Loucy (cell line): ENCODE data around the gene FANCC.

Source experiments
- H2AFZ ChIP-seq: fragments of 200-600 bp; sonication (generic); 2 replicates; pipeline ENCODE4 v1.6.0; 2016; ENCODE audit warnings: antibody characterized with exemption, mild to moderate bottlenecking, low read length, moderate library complexity
- H3F3A ChIP-seq: fragments of 200-600 bp; 2 replicates; pipeline ENCODE4 v1.6.0; 2016; ENCODE audit warnings: antibody characterized with exemption, low read depth, mild to moderate bottlenecking
- H3K27me3 ChIP-seq: fragments of 200-600 bp; sonication (generic); 2 replicates; pipeline ENCODE4 v1.6.1; 2014; ENCODE audit warnings: low read length, mild to moderate bottlenecking; ENCODE audit not compliant: insufficient read depth, poor library complexity, severe bottlenecking
- H3K36me3 ChIP-seq: fragments of 200-600 bp; sonication (generic); 2 replicates; pipeline ENCODE4 v1.6.1; 2016; ENCODE audit warnings: low read length; ENCODE audit not compliant: insufficient read depth
- H3K4me1 ChIP-seq: fragments of 200-600 bp; sonication (generic); 2 replicates; pipeline ENCODE4 v1.5.1; 2014; ENCODE audit warnings: low read length, mild to moderate bottlenecking; ENCODE audit not compliant: insufficient read depth, poor library complexity, severe bottlenecking
- H3K4me2 ChIP-seq: fragments of 200-600 bp; sonication (generic); 2 replicates; pipeline ENCODE4 v1.6.0; 2014; ENCODE audit warnings: antibody characterized with exemption, low read length, low read depth, mild to moderate bottlenecking; ENCODE audit not compliant: poor library complexity, severe bottlenecking
- H3K4me3 ChIP-seq: fragments of 200-600 bp; sonication (generic); 2 replicates; pipeline ENCODE4 v1.5.1; 2014; ENCODE audit warnings: low read length, mild to moderate bottlenecking, mixed read lengths; ENCODE audit not compliant: poor library complexity, severe bottlenecking
- H3K79me2 ChIP-seq: fragments of 200-600 bp; sonication (generic); 2 replicates; pipeline ENCODE4 v1.6.1; 2014; ENCODE audit warnings: low read length; ENCODE audit not compliant: insufficient read depth
- H3K9ac ChIP-seq: fragments of 200-600 bp; sonication (generic); 2 replicates; pipeline ENCODE4 v1.6.0; 2014; ENCODE audit warnings: mild to moderate bottlenecking, low read depth, low read length, moderate library complexity; ENCODE audit not compliant: poor library complexity, severe bottlenecking
- H3K9me2 ChIP-seq: fragments of 200-600 bp; sonication (generic); replicated peaks from 2 replicates; pipeline ENCODE4 v1.6.1; 2016; ENCODE audit warnings: low read depth, low read length, mixed read lengths
- H3K9me3 ChIP-seq: fragments of 200-600 bp; sonication (generic); 2 replicates; pipeline ENCODE4 v1.6.1; 2014; ENCODE audit warnings: mild to moderate bottlenecking, antibody characterized with exemption, low read length, low read depth; ENCODE audit not compliant: insufficient read depth
- H4K20me1 ChIP-seq: fragments of 200-600 bp; sonication (generic); 2 replicates; pipeline ENCODE4 v1.6.0; 2014; ENCODE audit warnings: antibody characterized with exemption, low read length, mild to moderate bottlenecking; ENCODE audit not compliant: insufficient read depth, poor library complexity, severe bottlenecking
- EZH2phosphoT487 ChIP-seq: fragments of 200-600 bp; IDR thresholded peaks from 2 replicates; pipeline ENCODE4 v1.6.1; 2018; ENCODE audit warnings: antibody characterized with exemption, mild to moderate bottlenecking, moderate library complexity, borderline replicate concordance
- TF ChIP-seq, protein P1 (sequence below): fragments of 200-600 bp; sonication (generic); conservative IDR thresholded peaks from 2 replicates; pipeline ENCODE4 v1.5.1; 2014; ENCODE audit warnings: mild to moderate bottlenecking, antibody characterized with exemption, low read length

Gene FANCC

DNA sequence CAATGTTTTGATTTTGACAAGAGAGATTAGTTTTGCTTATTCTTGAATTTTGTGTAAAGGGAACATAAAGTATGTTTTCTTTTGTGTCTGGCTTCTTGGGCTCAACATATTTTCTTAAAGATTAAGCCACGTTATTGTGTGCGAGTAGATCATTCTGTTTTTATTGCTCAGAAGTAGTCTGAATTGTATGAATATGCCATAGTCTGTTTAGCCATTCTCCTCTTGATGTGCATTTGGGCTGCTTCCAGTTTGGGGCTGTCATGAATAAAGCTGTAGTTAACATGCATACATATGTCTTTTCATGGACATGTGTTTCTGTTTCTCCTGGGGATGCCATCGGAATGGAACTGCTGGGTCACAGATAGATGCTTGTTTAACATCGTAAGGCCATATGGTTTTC lies 198.9 kb downstream of the FANCC start:
- Histone ChIP-seq H3K4me1 (no peaks in the 10 kb centered on the region), H3K4me3 (no peak overlapping the region), H3K9ac (no peak overlapping the region), H3K36me3 (no peaks in the 10 kb centered on the region), H3K9me3 (no peaks in the 10 kb centered on the region), H3K27me3 (no peaks in the 10 kb centered on the region), H2AFZ (no peak overlapping the region), H3F3A (no peaks in the 10 kb centered on the region), H3K79me2 (no peaks in the 10 kb centered on the region), H3K9me2 (no peaks in the 10 kb centered on the region), H3K4me2 (no peak overlapping the region), H4K20me1 (no peaks in the 10 kb centered on the region)
- TF ChIP-seq, protein P1, sequence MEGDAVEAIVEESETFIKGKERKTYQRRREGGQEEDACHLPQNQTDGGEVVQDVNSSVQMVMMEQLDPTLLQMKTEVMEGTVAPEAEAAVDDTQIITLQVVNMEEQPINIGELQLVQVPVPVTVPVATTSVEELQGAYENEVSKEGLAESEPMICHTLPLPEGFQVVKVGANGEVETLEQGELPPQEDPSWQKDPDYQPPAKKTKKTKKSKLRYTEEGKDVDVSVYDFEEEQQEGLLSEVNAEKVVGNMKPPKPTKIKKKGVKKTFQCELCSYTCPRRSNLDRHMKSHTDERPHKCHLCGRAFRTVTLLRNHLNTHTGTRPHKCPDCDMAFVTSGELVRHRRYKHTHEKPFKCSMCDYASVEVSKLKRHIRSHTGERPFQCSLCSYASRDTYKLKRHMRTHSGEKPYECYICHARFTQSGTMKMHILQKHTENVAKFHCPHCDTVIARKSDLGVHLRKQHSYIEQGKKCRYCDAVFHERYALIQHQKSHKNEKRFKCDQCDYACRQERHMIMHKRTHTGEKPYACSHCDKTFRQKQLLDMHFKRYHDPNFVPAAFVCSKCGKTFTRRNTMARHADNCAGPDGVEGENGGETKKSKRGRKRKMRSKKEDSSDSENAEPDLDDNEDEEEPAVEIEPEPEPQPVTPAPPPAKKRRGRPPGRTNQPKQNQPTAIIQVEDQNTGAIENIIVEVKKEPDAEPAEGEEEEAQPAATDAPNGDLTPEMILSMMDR, result no peak
- no peak for TF ChIP-seq EZH2phosphoT487

DNA sequence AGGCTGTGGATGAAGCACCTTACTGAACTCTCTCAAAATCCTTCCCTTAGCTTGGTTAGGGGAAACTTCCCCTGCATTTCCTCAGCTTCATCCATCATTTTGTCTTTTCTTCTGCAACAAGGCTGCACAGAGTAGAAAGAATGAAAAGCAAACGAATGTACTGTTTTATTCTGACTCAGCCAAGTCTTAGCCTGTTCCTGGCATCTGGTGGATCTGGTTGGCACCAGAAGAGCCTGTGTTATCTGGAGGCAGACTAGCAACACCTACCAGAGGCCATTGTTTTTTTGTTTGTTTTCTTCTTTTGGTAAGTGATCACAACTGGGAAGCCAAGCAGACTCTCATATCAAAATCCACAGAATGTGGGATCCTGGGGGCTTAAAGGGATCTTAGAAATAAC lies 200.7 kb downstream of the FANCC start:
- Histone ChIP-seq H3K9me2 (no peaks in the 10 kb centered on the region), H4K20me1 (no peaks in the 10 kb centered on the region), H3K9me3 (no peaks in the 10 kb centered on the region), H3K9ac (no peak overlapping the region), H3K4me1 (no peaks in the 10 kb centered on the region), H2AFZ (no peak overlapping the region), H3K27me3 (no peaks in the 10 kb centered on the region), H3K4me3 (no peak overlapping the region), H3K36me3 (no peaks in the 10 kb centered on the region), H3K4me2 (no peak overlapping the region), H3K79me2 (no peaks in the 10 kb centered on the region), H3F3A (no peaks in the 10 kb centered on the region)
- no peak for TF ChIP-seq EZH2phosphoT487
- TF ChIP-seq, protein P1, result no peak

GRCh38 chr9:95116002-95116807 lies 201.3 kb downstream of the FANCC start:
- Histone ChIP-seq H3F3A (no peaks in the 10 kb centered on the region), H3K4me3 (no peak overlapping the region), H3K36me3 (no peaks in the 10 kb centered on the region), H4K20me1 (no peaks in the 10 kb centered on the region), H3K4me1 (no peaks in the 10 kb centered on the region), H3K27me3 (no peaks in the 10 kb centered on the region), H2AFZ (no peak overlapping the region), H3K9me3 (no peaks in the 10 kb centered on the region), H3K4me2 (no peak overlapping the region), H3K9ac (no peak overlapping the region), H3K9me2 (no peaks in the 10 kb centered on the region), H3K79me2 (no peaks in the 10 kb centered on the region)
- TF ChIP-seq EZH2phosphoT487, result no peak
- TF ChIP-seq, protein P1, result peak; percentile 54
